Measurements from ENCODE around the gene MATN3. TPM values are rescaled to one million over a fixed set of nuclear protein-coding genes. Genes with fewer than 3 reads are reported as not detected.

Gene MATN3
- total RNA-seq, 2 experiments from 2014 or later: not detected

DNA sequence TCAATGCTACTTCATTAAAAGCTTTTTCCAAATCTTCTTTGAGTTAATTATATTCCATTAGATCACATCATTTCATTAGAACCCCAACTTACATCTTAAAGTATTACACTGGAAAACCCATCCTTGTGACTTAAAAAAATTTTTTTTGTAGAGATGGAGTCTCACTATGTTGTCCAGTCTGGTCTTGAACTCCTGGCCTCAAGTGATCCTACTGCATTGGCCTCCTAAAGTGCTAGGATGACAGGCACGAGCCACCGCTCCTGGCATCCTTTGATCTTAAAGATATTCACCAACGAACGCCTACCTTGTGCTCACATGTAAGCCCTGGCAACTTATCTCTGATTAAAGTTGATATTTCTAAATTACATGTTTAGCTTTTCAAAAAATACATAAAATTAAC is 32.3 kb upstream of the MATN3 start:
- no peak overlapping the region for H3K27ac Mint-ChIP-seq
- no peak for TF ChIP-seq CTCF (IDR thresholded peaks at IDR 0.05)
- ATAC-seq (ENCODE audit: poor library complexity): no peak
- POLR2A ChIA-PET: no interaction called here
- no peaks in the 10 kb centered on the region for H3K9me3 Mint-ChIP-seq
- no peaks in the 10 kb centered on the region for H3K27me3 Mint-ChIP-seq
- no peaks in the 10 kb centered on the region for H3K9me3 ChIP-seq (ENCODE audit: control insufficient read depth in 1 of 2, insufficient read depth in 1 of 2, low read length in 2 of 2)
- H3K27ac ChIP-seq (ENCODE audit: low read depth in 1 of 2, low read length in 2 of 2): no peak overlapping the region
- H3K36me3 ChIP-seq (ENCODE audit: insufficient read depth, low read length): peaks cover 33% of the 10 kb centered on the region
- H3K36me3 Mint-ChIP-seq (ENCODE audit: low read depth): peaks cover 33% of the 10 kb centered on the region
- CTCF ChIA-PET: interaction anchor here (0.9 kb wide), 1 partner anchor 29 kb away, joined by 4 read pairs; no protein-coding TSS in a partner anchor
- H3K4me1 Mint-ChIP-seq (ENCODE audit: low read depth): peaks cover 40% of the 10 kb centered on the region
- intact Hi-C loops (cut with DNase I, micrococcal nuclease): no loop called here
- no peak overlapping the region for H3K4me3 Mint-ChIP-seq
- no peak overlapping the region for H3K4me3 ChIP-seq (ENCODE audit: low read length)
- no peak for DNase-seq
- H3K27me3 ChIP-seq (ENCODE audit: control insufficient read depth in 1 of 2, insufficient read depth in 2 of 2, low read length in 2 of 2): no peaks in the 10 kb centered on the region
- H3K4me1 ChIP-seq (ENCODE audit: insufficient read depth, low read length): peaks cover 9% of the 10 kb centered on the region

DNA sequence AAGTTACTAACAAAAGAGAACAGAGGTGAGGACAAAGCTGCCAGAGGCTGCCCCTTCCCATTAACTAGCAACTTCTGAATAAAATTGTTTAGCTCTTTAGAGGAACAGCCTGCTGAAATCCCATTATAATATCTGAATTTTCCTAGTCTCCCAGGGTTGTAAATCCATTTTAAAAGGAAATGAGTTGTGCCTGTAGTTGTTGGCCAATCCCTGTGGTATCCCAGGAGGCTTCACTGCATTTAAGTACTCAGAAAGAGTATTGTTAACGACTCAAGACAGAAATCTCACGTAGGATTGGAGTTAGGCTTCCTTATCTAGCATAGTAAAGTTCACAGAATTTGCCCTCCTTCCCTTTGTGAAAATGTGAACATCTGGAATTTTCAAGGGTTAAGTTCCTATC is 30.1 kb upstream of the MATN3 start:
- H3K27ac Mint-ChIP-seq: no peak overlapping the region
- intact Hi-C loops (cut with DNase I, micrococcal nuclease): no loop called here
- H3K27me3 Mint-ChIP-seq: no peaks in the 10 kb centered on the region
- POLR2A ChIA-PET: no interaction called here
- no peak for TF ChIP-seq CTCF (IDR thresholded peaks at IDR 0.05)
- ATAC-seq (ENCODE audit: poor library complexity): no peak
- no peak overlapping the region for H3K4me3 Mint-ChIP-seq
- H3K4me1 ChIP-seq (ENCODE audit: insufficient read depth, low read length): peaks cover 2% of the 10 kb centered on the region
- CTCF ChIA-PET: no interaction called here
- peaks cover 51% of the 10 kb centered on the region for H3K36me3 ChIP-seq (ENCODE audit: insufficient read depth, low read length)
- H3K36me3 Mint-ChIP-seq (ENCODE audit: low read depth): peaks cover 53% of the 10 kb centered on the region
- H3K27ac ChIP-seq (ENCODE audit: low read depth in 1 of 2, low read length in 2 of 2): no peak overlapping the region
- no peak for DNase-seq
- H3K9me3 Mint-ChIP-seq: no peaks in the 10 kb centered on the region
- no peak overlapping the region for H3K4me3 ChIP-seq (ENCODE audit: low read length)
- H3K4me1 Mint-ChIP-seq (ENCODE audit: low read depth): peaks cover 18% of the 10 kb centered on the region
- H3K27me3 ChIP-seq (ENCODE audit: control insufficient read depth in 1 of 2, insufficient read depth in 2 of 2, low read length in 2 of 2): no peaks in the 10 kb centered on the region
- H3K9me3 ChIP-seq (ENCODE audit: control insufficient read depth in 1 of 2, insufficient read depth in 1 of 2, low read length in 2 of 2): no peaks in the 10 kb centered on the region

- Mint-ChIP-seq H3K36me3 (ENCODE audit: low read depth) (peaks cover 68% of the 10 kb centered on the region), H3K4me1 (ENCODE audit: low read depth) (peaks cover 14% of the 10 kb centered on the region), H3K4me3 (no peak overlapping the region), H3K27ac (no peak overlapping the region), H3K9me3 (no peaks in the 10 kb centered on the region), H3K27me3 (no peaks in the 10 kb centered on the region)
- no peaks in the 10 kb centered on the region for H3K9me3 ChIP-seq (ENCODE audit: control insufficient read depth in 1 of 2, insufficient read depth in 1 of 2, low read length in 2 of 2)
- no peak for ATAC-seq (ENCODE audit: poor library complexity)
- ChIA-PET CTCF (no interaction called here), POLR2A (no interaction called here)
- H3K4me3 ChIP-seq (ENCODE audit: low read length): no peak overlapping the region
- no peak overlapping the region for H3K27ac ChIP-seq (ENCODE audit: low read depth in 1 of 2, low read length in 2 of 2)
- intact Hi-C loops (cut with DNase I, micrococcal nuclease): no loop called here
- no peaks in the 10 kb centered on the region for H3K27me3 ChIP-seq (ENCODE audit: control insufficient read depth in 1 of 2, insufficient read depth in 2 of 2, low read length in 2 of 2)
- no peak for DNase-seq
- peaks cover 69% of the 10 kb centered on the region for H3K36me3 ChIP-seq (ENCODE audit: insufficient read depth, low read length)
- peaks cover 2% of the 10 kb centered on the region for H3K4me1 ChIP-seq (ENCODE audit: insufficient read depth, low read length)
- TF ChIP-seq CTCF (IDR thresholded peaks at IDR 0.05): no peak
Observed at GRCh38 chr2:20040489-20041172, 28.2 kb upstream of the MATN3 start.
